ENCODE results near the gene GNAI3.

Gene GNAI3

DNA sequence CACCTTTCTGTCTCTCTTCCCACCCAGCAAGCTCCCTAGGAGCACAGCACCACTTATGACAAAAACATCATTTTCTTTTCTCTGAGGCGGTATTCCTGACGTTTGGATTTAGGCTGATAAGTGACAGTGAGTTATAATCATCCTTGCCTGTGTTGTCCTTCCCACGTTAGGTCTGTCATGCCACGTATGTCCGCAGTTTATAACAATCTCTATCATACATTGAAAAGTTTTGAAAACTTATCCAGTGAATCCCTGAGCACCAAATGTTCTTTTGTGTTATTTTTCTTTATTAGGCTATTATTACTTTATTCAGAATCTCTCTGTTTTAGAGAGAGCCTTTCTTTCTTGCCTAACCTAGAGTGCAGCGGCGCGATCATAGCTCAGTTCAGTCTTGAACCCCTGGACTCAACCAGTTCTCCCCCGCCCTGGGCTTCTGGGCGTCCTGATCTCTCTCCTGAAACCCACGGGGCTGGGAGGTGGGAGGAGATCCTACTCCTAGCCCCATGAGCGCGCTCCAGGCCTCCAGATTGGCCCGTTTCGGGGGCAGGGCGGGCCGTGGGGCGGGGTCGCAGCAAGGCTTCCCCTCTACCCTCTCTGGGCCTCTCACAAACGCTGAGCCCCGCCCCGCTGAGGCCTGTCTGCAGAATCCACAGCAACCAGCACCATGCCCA is 119.2 kb downstream of the GNAI3 start, which contains the start of gene GSTM2:
Gene GSTM2 (plus strand): TSS at position 606 of the 671 bp plus-strand sequence. CDS start 59 bp downstream, at position 665.
- no peak for DNase-seq

All from KG1 (cell line).